WTC11 (cell line): ENCODE data around the gene ULK4. TPM values are rescaled to one million over a fixed set of nuclear protein-coding genes. Genes with fewer than 3 reads are reported as not detected.

Experiments used
- ATAC-seq: fragments of 200-7000 bp; cut with Tn5 transposase; 2 replicates; pipeline ENCODE4 v1.10.0; 2021; ENCODE audit warnings: mild to moderate bottlenecking, moderate library complexity
- CTCF ChIA-PET: fragments of 300-600 bp; sonication (Branson Sonifier 250); formaldehyde crosslinking; loops from one replicate; lab custom pipeline; 2021; ENCODE audit warnings: antibody characterized with exemption; lab: Charles Lee
- POLR2A ChIA-PET: fragments of 350-600 bp; sonication (Branson Sonifier 250); formaldehyde crosslinking; loops from one replicate; lab custom pipeline; 2021; ENCODE audit warnings: antibody characterized with exemption; lab: Charles Lee
- DNase-seq: peaks from one replicate; pipeline ENCODE4 v3.0.0; 2021; ENCODE audit warnings: low spot score
- H3K27ac Mint-ChIP-seq: 2 replicates; pipeline ENCODE4 v1.8.0; 2021; ENCODE audit warnings: mixed read lengths
- H3K27me3 Mint-ChIP-seq: 2 replicates; pipeline ENCODE4 v1.8.0; 2021; ENCODE audit warnings: low read depth, mild to moderate bottlenecking, moderate library complexity, mixed read lengths
- H3K36me3 Mint-ChIP-seq: 2 replicates; pipeline ENCODE4 v1.8.0; 2021; ENCODE audit warnings: mixed read lengths
- H3K4me1 Mint-ChIP-seq: 2 replicates; pipeline ENCODE4 v1.8.0; 2022; ENCODE audit warnings: mixed read lengths
- H3K4me3 Mint-ChIP-seq: 2 replicates; pipeline ENCODE4 v1.8.0; 2021; ENCODE audit warnings: mild to moderate bottlenecking, moderate library complexity, mixed read lengths
- H3K9me3 Mint-ChIP-seq: 2 replicates; pipeline ENCODE4 v1.8.0; 2021; ENCODE audit warnings: mixed read lengths
- E2F1 ChIP-seq: sonication (generic); formaldehyde crosslinking; IDR thresholded peaks from 2 replicates; pipeline ENCODE4 v1.8.0; 2022; ENCODE audit warnings: mild to moderate bottlenecking, missing genetic modification reagents
- E2F4 ChIP-seq: sonication (generic); formaldehyde crosslinking; IDR thresholded peaks from 2 replicates; pipeline ENCODE4 v1.8.1; 2022; ENCODE audit warnings: low read depth, mild to moderate bottlenecking, moderate library complexity, missing genetic modification reagents, borderline replicate concordance
- FOXJ3 ChIP-seq: sonication (generic); formaldehyde crosslinking; IDR thresholded peaks from 2 replicates; pipeline ENCODE4 v1.9.0; 2021; ENCODE audit warnings: missing genetic modification reagents, mild to moderate bottlenecking, borderline replicate concordance
- FOXK1 ChIP-seq: sonication (generic); formaldehyde crosslinking; IDR thresholded peaks from 2 replicates; pipeline ENCODE4 v1.8.0; 2022; ENCODE audit warnings: mild to moderate bottlenecking, moderate library complexity, missing genetic modification reagents
- GTF2I ChIP-seq: fragments of 250-450 bp; sonication (Bioruptor Pico); conservative IDR thresholded peaks from 2 replicates; pipeline ENCODE4 v1.4.0; 2021; ENCODE audit warnings: mild to moderate bottlenecking
- IRF1 ChIP-seq: sonication (generic); formaldehyde crosslinking; IDR thresholded peaks from 2 replicates; pipeline ENCODE4 v1.8.0; 2023; ENCODE audit warnings: missing genetic modification reagents
- JAZF1 ChIP-seq: fragments of 250-450 bp; sonication (Bioruptor Pico); IDR thresholded peaks from 2 replicates; pipeline ENCODE4 v1.9.0; 2021; ENCODE audit warnings: moderate library complexity, mild to moderate bottlenecking, inconsistent platforms
- MYBL2 ChIP-seq: sonication (generic); formaldehyde crosslinking; IDR thresholded peaks from 2 replicates; pipeline ENCODE4 v1.8.1; 2023; ENCODE audit warnings: mild to moderate bottlenecking, moderate library complexity, missing genetic modification reagents
- NR1H2 ChIP-seq: sonication (generic); formaldehyde crosslinking; IDR thresholded peaks from 2 replicates; pipeline ENCODE4 v1.9.0; 2021; ENCODE audit warnings: mild to moderate bottlenecking, moderate library complexity, missing genetic modification reagents
- NR2C2 ChIP-seq: sonication (generic); formaldehyde crosslinking; IDR thresholded peaks from 2 replicates; pipeline ENCODE4 v1.8.0; 2022; ENCODE audit warnings: mild to moderate bottlenecking, missing genetic modification reagents
- OVOL2 ChIP-seq: fragments of 250-450 bp; sonication (Bioruptor Pico); IDR thresholded peaks from 2 replicates; pipeline ENCODE4 v1.9.0; 2021; ENCODE audit warnings: mild to moderate bottlenecking, borderline replicate concordance
- PRDM15 ChIP-seq: sonication (generic); formaldehyde crosslinking; IDR thresholded peaks from 2 replicates; pipeline ENCODE4 v1.8.0; 2022; ENCODE audit warnings: missing genetic modification reagents
- RELA ChIP-seq: sonication (generic); formaldehyde crosslinking; IDR thresholded peaks from 2 replicates; pipeline ENCODE4 v1.8.1; 2022; ENCODE audit warnings: missing genetic modification reagents, mild to moderate bottlenecking, borderline replicate concordance
- SMAD3 ChIP-seq: sonication (generic); formaldehyde crosslinking; IDR thresholded peaks from 2 replicates; pipeline ENCODE4 v1.8.0; 2022; ENCODE audit warnings: missing genetic modification reagents, mild to moderate bottlenecking, borderline replicate concordance
- SP1 ChIP-seq: sonication (generic); formaldehyde crosslinking; conservative IDR thresholded peaks from 2 replicates; pipeline ENCODE4 v1.8.1; 2022; ENCODE audit warnings: missing genetic modification reagents
- TCF7 ChIP-seq: sonication (generic); formaldehyde crosslinking; IDR thresholded peaks from 2 replicates; pipeline ENCODE4 v1.8.0; 2022; ENCODE audit warnings: mild to moderate bottlenecking, low read depth, missing genetic modification reagents, moderate library complexity
- USF2 ChIP-seq: sonication (generic); formaldehyde crosslinking; IDR thresholded peaks from 2 replicates; pipeline ENCODE4 v1.8.1; 2023; ENCODE audit warnings: mild to moderate bottlenecking, missing genetic modification reagents, moderate library complexity
- ZNF219 ChIP-seq: sonication (generic); formaldehyde crosslinking; IDR thresholded peaks from 2 replicates; pipeline ENCODE4 v1.8.0; 2023; ENCODE audit warnings: missing genetic modification reagents, mild to moderate bottlenecking, borderline replicate concordance
- ZNF232 ChIP-seq: sonication (generic); formaldehyde crosslinking; IDR thresholded peaks from 2 replicates; pipeline ENCODE4 v1.8.0; 2022; ENCODE audit warnings: mild to moderate bottlenecking, missing genetic modification reagents
- ZNF396 ChIP-seq: fragments of 250-450 bp; sonication (Bioruptor Pico); IDR thresholded peaks from 2 replicates; pipeline ENCODE4 v1.8.0; 2021; ENCODE audit warnings: mild to moderate bottlenecking, moderate library complexity, borderline replicate concordance
- ZNF416 ChIP-seq: fragments of 250-450 bp; sonication (Bioruptor Pico); IDR thresholded peaks from 2 replicates; pipeline ENCODE4 v1.9.0; 2021; ENCODE audit warnings: mild to moderate bottlenecking, inconsistent platforms
- ZNF423 ChIP-seq: fragments of 250-450 bp; sonication (Bioruptor Pico); IDR thresholded peaks from 2 replicates; pipeline ENCODE4 v2.1.2; 2022; ENCODE audit warnings: mild to moderate bottlenecking, moderate library complexity
- ZNF671 ChIP-seq: fragments of 250-450 bp; sonication (Bioruptor Pico); IDR thresholded peaks from 2 replicates; pipeline ENCODE4 v1.8.0; 2021; ENCODE audit warnings: mild to moderate bottlenecking
- total RNA-seq: library from RNA; stranded (reverse); gene quantifications from 3 replicates; pipeline ENCODE4 v1.2.3, GENCODE V29; 2021

Gene ULK4
- total RNA-seq, 1 experiment from 2014 or later = 9.2 TPM

- TF ChIP-seq E2F4 (CRISPR knock-in tag) = no peak
- TF ChIP-seq ZNF416 (CRISPR knock-in tag) = no peak
- TF ChIP-seq OVOL2 (CRISPR knock-in tag) = no peak
- no peak for TF ChIP-seq E2F1 (CRISPR knock-in tag)
- TF ChIP-seq, all 79 proteins: peak for 0
These were observed 25.7 kb upstream of the ULK4 start (continued) for GRCh38 chr3:41987627-41988026.

GRCh38 chr3:41986561-41986960 lies 24.7 kb upstream of the ULK4 start:
- Mint-ChIP-seq H3K36me3 (peaks cover 7% of the 10 kb centered on the region; the same call in 1 of the 2 replicates), H3K4me3 (no peak overlapping the region), H3K27me3 (no peaks in the 10 kb centered on the region), H3K27ac (no peak overlapping the region), H3K9me3 (peaks cover 14% of the 10 kb centered on the region), H3K4me1 (no peaks in the 10 kb centered on the region)
- POLR2A ChIA-PET = no interaction called here
- TF ChIP-seq SMAD3 (no peak), NR1H2 (CRISPR knock-in tag) (no peak), FOXJ3 (CRISPR knock-in tag) (no peak), SP1 (CRISPR knock-in tag) (no peak), JAZF1 (no peak), ZNF671 (CRISPR knock-in tag) (no peak), ZNF219 (CRISPR knock-in tag) (no peak), ZNF423 (CRISPR knock-in tag) (no peak), ZNF232 (CRISPR knock-in tag) (no peak), MYBL2 (CRISPR knock-in tag) (no peak), USF2 (no peak), PRDM15 (CRISPR knock-in tag) (no peak), TCF7 (CRISPR knock-in tag) (no peak), ZNF396 (CRISPR knock-in tag) (no peak), RELA (CRISPR knock-in tag) (no peak), FOXK1 (no peak), IRF1 (CRISPR knock-in tag) (no peak), GTF2I (CRISPR knock-in tag) (no peak), NR2C2 (no peak)
- no peak for ATAC-seq
- DNase-seq = no peak
- CTCF ChIA-PET = no interaction called here
